Measurements from ENCODE around the gene DZIP1.

Gene DZIP1

GRCh38 chr13:95607366-95607765, 37.1 kb downstream of the DZIP1 start:
- Histone ChIP-seq H3K4me3 (ENCODE audit: low read length) (no peak overlapping the region), H3K36me3 (ENCODE audit: insufficient read depth, low read length) (peaks cover 72% of the 10 kb centered on the region), H3K4me1 (ENCODE audit: insufficient read depth, low read length) (no peaks in the 10 kb centered on the region), H3K9me3 (ENCODE audit: low read length) (no peaks in the 10 kb centered on the region), H3K27me3 (ENCODE audit: insufficient read depth, low read length) (no peaks in the 10 kb centered on the region), H2AFZ (ENCODE audit: low read depth, low read length) (no peak overlapping the region)

- Histone ChIP-seq H3K36me3 (ENCODE audit: insufficient read depth, low read length) (peaks cover 72% of the 10 kb centered on the region), H3K9me3 (ENCODE audit: low read length) (no peaks in the 10 kb centered on the region), H3K4me1 (ENCODE audit: insufficient read depth, low read length) (no peaks in the 10 kb centered on the region), H3K4me3 (ENCODE audit: low read length) (no peak overlapping the region), H3K27me3 (ENCODE audit: insufficient read depth, low read length) (no peaks in the 10 kb centered on the region), H2AFZ (ENCODE audit: low read depth, low read length) (no peak overlapping the region)
These were observed 38.9 kb downstream of the DZIP1 start for GRCh38 chr13:95605448-95606125.

GRCh38 chr13:95604556-95604915, 40.0 kb downstream of the DZIP1 start:
- H3K4me1 ChIP-seq (ENCODE audit: insufficient read depth, low read length) = no peaks in the 10 kb centered on the region
- H3K27me3 ChIP-seq (ENCODE audit: insufficient read depth, low read length) = no peaks in the 10 kb centered on the region
- H2AFZ ChIP-seq (ENCODE audit: low read depth, low read length) = no peak overlapping the region
- H3K9me3 ChIP-seq (ENCODE audit: low read length) = no peaks in the 10 kb centered on the region
- peaks cover 67% of the 10 kb centered on the region for H3K36me3 ChIP-seq (ENCODE audit: insufficient read depth, low read length)
- no peak overlapping the region for H3K4me3 ChIP-seq (ENCODE audit: low read length)

GRCh38 chr13:95603887-95604555, 40.5 kb downstream of the DZIP1 start:
- no peak overlapping the region for H2AFZ ChIP-seq (ENCODE audit: low read depth, low read length)
- H3K36me3 ChIP-seq (ENCODE audit: insufficient read depth, low read length) = peaks cover 70% of the 10 kb centered on the region
- no peak overlapping the region for H3K4me3 ChIP-seq (ENCODE audit: low read length)
- H3K4me1 ChIP-seq (ENCODE audit: insufficient read depth, low read length) = no peaks in the 10 kb centered on the region
- no peaks in the 10 kb centered on the region for H3K27me3 ChIP-seq (ENCODE audit: insufficient read depth, low read length)
- H3K9me3 ChIP-seq (ENCODE audit: low read length) = no peaks in the 10 kb centered on the region

- Histone ChIP-seq H3K4me3 (ENCODE audit: low read length) (no peak overlapping the region), H3K9me3 (ENCODE audit: low read length) (no peaks in the 10 kb centered on the region), H3K36me3 (ENCODE audit: insufficient read depth, low read length) (peaks cover 67% of the 10 kb centered on the region), H3K27me3 (ENCODE audit: insufficient read depth, low read length) (no peaks in the 10 kb centered on the region), H3K4me1 (ENCODE audit: insufficient read depth, low read length) (no peaks in the 10 kb centered on the region), H2AFZ (ENCODE audit: low read depth, low read length) (no peak overlapping the region)
These were observed 42.6 kb downstream of the DZIP1 start for GRCh38 chr13:95601906-95602305.

GRCh38 chr13:95601216-95601615, 43.3 kb downstream of the DZIP1 start:
- H3K36me3 ChIP-seq (ENCODE audit: insufficient read depth, low read length) = peaks cover 63% of the 10 kb centered on the region

GRCh38 chr13:95596701-95597100, 47.8 kb downstream of the DZIP1 start:
- no peak overlapping the region for H3K4me3 ChIP-seq (ENCODE audit: low read length)
- H3K4me1 ChIP-seq (ENCODE audit: insufficient read depth, low read length) = no peaks in the 10 kb centered on the region
- no peaks in the 10 kb centered on the region for H3K27me3 ChIP-seq (ENCODE audit: insufficient read depth, low read length)
- H3K36me3 ChIP-seq (ENCODE audit: insufficient read depth, low read length) = peaks cover 35% of the 10 kb centered on the region
- H2AFZ ChIP-seq (ENCODE audit: low read depth, low read length) = no peak overlapping the region
- no peaks in the 10 kb centered on the region for H3K9me3 ChIP-seq (ENCODE audit: low read length)

More at GRCh38 chr13:95601216-95601615, 43.3 kb downstream of the DZIP1 start:
- Histone ChIP-seq H3K27me3 (ENCODE audit: insufficient read depth, low read length) (no peaks in the 10 kb centered on the region), H3K4me1 (ENCODE audit: insufficient read depth, low read length) (no peaks in the 10 kb centered on the region), H2AFZ (ENCODE audit: low read depth, low read length) (no peak overlapping the region), H3K4me3 (ENCODE audit: low read length) (no peak overlapping the region), H3K9me3 (ENCODE audit: low read length) (no peaks in the 10 kb centered on the region)

- Histone ChIP-seq H3K4me3 (ENCODE audit: low read length) (no peak overlapping the region), H3K4me1 (ENCODE audit: insufficient read depth, low read length) (no peaks in the 10 kb centered on the region), H2AFZ (ENCODE audit: low read depth, low read length) (no peak overlapping the region), H3K27me3 (ENCODE audit: insufficient read depth, low read length) (no peaks in the 10 kb centered on the region), H3K9me3 (ENCODE audit: low read length) (no peaks in the 10 kb centered on the region), H3K36me3 (ENCODE audit: insufficient read depth, low read length) (peaks cover 43% of the 10 kb centered on the region)
These were observed 51.0 kb downstream of the DZIP1 start for GRCh38 chr13:95593462-95593861.

GRCh38 chr13:95588721-95589120, 55.8 kb downstream of the DZIP1 start:
- Histone ChIP-seq H3K36me3 (ENCODE audit: insufficient read depth, low read length) (peaks cover 78% of the 10 kb centered on the region), H2AFZ (ENCODE audit: low read depth, low read length) (no peak overlapping the region), H3K4me1 (ENCODE audit: insufficient read depth, low read length) (no peaks in the 10 kb centered on the region), H3K9me3 (ENCODE audit: low read length) (no peaks in the 10 kb centered on the region), H3K4me3 (ENCODE audit: low read length) (no peak overlapping the region), H3K27me3 (ENCODE audit: insufficient read depth, low read length) (no peaks in the 10 kb centered on the region)

GRCh38 chr13:95588134-95588533, 56.4 kb downstream of the DZIP1 start:
- no peak overlapping the region for H3K4me3 ChIP-seq (ENCODE audit: low read length)
- no peaks in the 10 kb centered on the region for H3K4me1 ChIP-seq (ENCODE audit: insufficient read depth, low read length)
- peaks cover 77% of the 10 kb centered on the region for H3K36me3 ChIP-seq (ENCODE audit: insufficient read depth, low read length)
- H3K27me3 ChIP-seq (ENCODE audit: insufficient read depth, low read length) = no peaks in the 10 kb centered on the region
- H2AFZ ChIP-seq (ENCODE audit: low read depth, low read length) = no peak overlapping the region
- no peaks in the 10 kb centered on the region for H3K9me3 ChIP-seq (ENCODE audit: low read length)

- H3K9me3 ChIP-seq (ENCODE audit: low read length) = no peaks in the 10 kb centered on the region
- H3K36me3 ChIP-seq (ENCODE audit: insufficient read depth, low read length) = peaks cover 85% of the 10 kb centered on the region
- H2AFZ ChIP-seq (ENCODE audit: low read depth, low read length) = no peak overlapping the region
- H3K27me3 ChIP-seq (ENCODE audit: insufficient read depth, low read length) = no peaks in the 10 kb centered on the region
- no peak overlapping the region for H3K4me3 ChIP-seq (ENCODE audit: low read length)
- H3K4me1 ChIP-seq (ENCODE audit: insufficient read depth, low read length) = no peaks in the 10 kb centered on the region
These were observed 58.6 kb downstream of the DZIP1 start for GRCh38 chr13:95585867-95586266.

- H3K4me3 ChIP-seq (ENCODE audit: low read length) = no peak overlapping the region
- peaks cover 62% of the 10 kb centered on the region for H3K36me3 ChIP-seq (ENCODE audit: insufficient read depth, low read length)
- H3K4me1 ChIP-seq (ENCODE audit: insufficient read depth, low read length) = no peaks in the 10 kb centered on the region
- no peaks in the 10 kb centered on the region for H3K27me3 ChIP-seq (ENCODE audit: insufficient read depth, low read length)
- no peak overlapping the region for H2AFZ ChIP-seq (ENCODE audit: low read depth, low read length)
- H3K9me3 ChIP-seq (ENCODE audit: low read length) = no peaks in the 10 kb centered on the region
These were observed 65.2 kb downstream of the DZIP1 start for GRCh38 chr13:95579303-95579702.

GRCh38 chr13:95573221-95573620, 71.3 kb downstream of the DZIP1 start:
- Histone ChIP-seq H3K4me3 (ENCODE audit: low read length) (no peak overlapping the region), H3K4me1 (ENCODE audit: insufficient read depth, low read length) (peaks cover 7% of the 10 kb centered on the region), H3K36me3 (ENCODE audit: insufficient read depth, low read length) (peaks cover 15% of the 10 kb centered on the region), H2AFZ (ENCODE audit: low read depth, low read length) (no peak overlapping the region), H3K27me3 (ENCODE audit: insufficient read depth, low read length) (no peaks in the 10 kb centered on the region), H3K9me3 (ENCODE audit: low read length) (no peaks in the 10 kb centered on the region)

GRCh38 chr13:95571941-95572340, 72.6 kb downstream of the DZIP1 start:
- Histone ChIP-seq H3K27me3 (ENCODE audit: insufficient read depth, low read length) (no peaks in the 10 kb centered on the region), H2AFZ (ENCODE audit: low read depth, low read length) (no peak overlapping the region), H3K4me1 (ENCODE audit: insufficient read depth, low read length) (peaks cover 7% of the 10 kb centered on the region), H3K9me3 (ENCODE audit: low read length) (no peaks in the 10 kb centered on the region), H3K36me3 (ENCODE audit: insufficient read depth, low read length) (peaks cover 6% of the 10 kb centered on the region), H3K4me3 (ENCODE audit: low read length) (no peak overlapping the region)
